ENCODE data around the gene ATP4A. TPM values are rescaled to one million over a fixed set of nuclear protein-coding genes. Genes with fewer than 3 reads are reported as not detected.

ATP4A gene
- total RNA-seq, 1 experiment from 2014 or later = not detected

DNA sequence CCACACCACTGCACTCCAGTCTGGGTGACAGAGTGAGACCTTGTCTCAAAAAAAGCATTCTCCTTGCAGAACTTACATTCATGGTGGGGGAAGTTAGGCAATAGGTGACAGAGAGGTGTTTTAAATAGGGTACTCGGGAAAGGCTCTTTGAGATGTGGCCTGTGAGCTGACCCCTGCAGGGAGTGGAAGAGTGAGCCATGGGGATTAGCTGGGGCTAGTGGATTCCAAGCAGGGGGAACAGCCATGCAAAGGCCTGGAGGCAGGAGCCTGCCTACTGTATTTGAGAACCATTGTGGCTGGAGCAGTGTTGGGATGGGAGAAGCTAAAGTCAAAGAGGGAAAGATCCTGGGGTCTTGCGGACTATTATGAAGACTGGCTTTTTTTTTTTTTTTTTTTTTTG is 46.1 kb downstream of the ATP4A start:
- Mint-ChIP-seq H3K36me3 (ENCODE audit: insufficient read depth, unreplicated experiment) (peaks cover 5% of the 10 kb centered on the region), H3K9me3 (ENCODE audit: unreplicated experiment) (no peaks in the 10 kb centered on the region), H3K4me3 (ENCODE audit: unreplicated experiment) (no peak overlapping the region), H3K27ac (ENCODE audit: unreplicated experiment) (no peak overlapping the region), H3K27me3 (ENCODE audit: insufficient read depth, unreplicated experiment) (no peaks in the 10 kb centered on the region), H3K4me1 (ENCODE audit: low read depth, unreplicated experiment) (no peaks in the 10 kb centered on the region)
- Histone ChIP-seq H3K4me3 (ENCODE audit: low read depth, low read length) (no peak overlapping the region), H3K36me3 (ENCODE audit: control insufficient read depth, insufficient read depth, low read length) (no peaks in the 10 kb centered on the region), H3K9me3 (no peaks in the 10 kb centered on the region), H3K4me1 (no peaks in the 10 kb centered on the region), H3K27me3 (replicated peaks; ENCODE audit: control insufficient read depth, insufficient read depth, low read length) (no peaks in the 10 kb centered on the region)
- POLR2A ChIA-PET = no interaction called here
- CTCF ChIA-PET = interaction anchor here (0.6 kb wide), 1 partner anchor 92 kb away, joined by 4 read pairs; no protein-coding TSS in a partner anchor
- no peak for DNase-seq
- no peak for TF ChIP-seq CTCF (IDR thresholded peaks at IDR 0.05; ENCODE audit: insufficient read depth in 1 of 2, low read depth in 1 of 2, low read length in 1 of 2, severe bottlenecking in 1 of 2, unreplicated experiment in 1 of 2)
- no TSS peak for BruUV-seq (replicated peaks)
- intact Hi-C loops (cut with micrococcal nuclease; ENCODE audit: unreplicated experiment) = no loop called here

GRCh38 chr19:35516310-35516709 is 47.1 kb downstream of the ATP4A start:
- H3K36me3 ChIP-seq (ENCODE audit: control insufficient read depth, insufficient read depth, low read length) = no peaks in the 10 kb centered on the region
- H3K4me1 ChIP-seq = no peaks in the 10 kb centered on the region
- no peak for TF ChIP-seq CTCF (IDR thresholded peaks at IDR 0.05; ENCODE audit: insufficient read depth in 1 of 2, low read depth in 1 of 2, low read length in 1 of 2, severe bottlenecking in 1 of 2, unreplicated experiment in 1 of 2)
- no peak overlapping the region for H3K4me3 Mint-ChIP-seq (ENCODE audit: unreplicated experiment)
- DNase-seq = no peak
- H3K4me3 ChIP-seq (ENCODE audit: low read depth, low read length) = no peak overlapping the region
- H3K4me1 Mint-ChIP-seq (ENCODE audit: low read depth, unreplicated experiment) = no peaks in the 10 kb centered on the region
- intact Hi-C loops (cut with micrococcal nuclease; ENCODE audit: unreplicated experiment) = no loop called here
- CTCF ChIA-PET = no interaction called here
- no peak overlapping the region for H3K27ac Mint-ChIP-seq (ENCODE audit: unreplicated experiment)
- H3K36me3 Mint-ChIP-seq (ENCODE audit: insufficient read depth, unreplicated experiment) = peaks cover 5% of the 10 kb centered on the region
- H3K27me3 ChIP-seq (replicated peaks; ENCODE audit: control insufficient read depth, insufficient read depth, low read length) = no peaks in the 10 kb centered on the region
- H3K27me3 Mint-ChIP-seq (ENCODE audit: insufficient read depth, unreplicated experiment) = no peaks in the 10 kb centered on the region
- no peaks in the 10 kb centered on the region for H3K9me3 Mint-ChIP-seq (ENCODE audit: unreplicated experiment)
- POLR2A ChIA-PET = no interaction called here
- no peaks in the 10 kb centered on the region for H3K9me3 ChIP-seq
- no TSS peak for BruUV-seq (replicated peaks)

GRCh38 chr19:35514282-35514809 is 49.1 kb downstream of the ATP4A start:
- Histone ChIP-seq H3K36me3 (ENCODE audit: control insufficient read depth, insufficient read depth, low read length) (no peaks in the 10 kb centered on the region), H3K9me3 (no peaks in the 10 kb centered on the region), H3K4me3 (ENCODE audit: low read depth, low read length) (no peak overlapping the region), H3K27me3 (replicated peaks; ENCODE audit: control insufficient read depth, insufficient read depth, low read length) (no peaks in the 10 kb centered on the region), H3K4me1 (0 out of 2 replicates have a peak, but pooled peaks cover 4% of the 10 kb centered on the region)
- no peaks in the 10 kb centered on the region for H3K4me1 Mint-ChIP-seq (ENCODE audit: low read depth, unreplicated experiment)
- POLR2A ChIA-PET = no interaction called here
- H3K27ac Mint-ChIP-seq (ENCODE audit: unreplicated experiment) = no peak overlapping the region
- intact Hi-C loops (cut with micrococcal nuclease; ENCODE audit: unreplicated experiment) = no loop called here
- peaks cover 12% of the 10 kb centered on the region for H3K36me3 Mint-ChIP-seq (ENCODE audit: insufficient read depth, unreplicated experiment)
- CTCF ChIA-PET = interaction anchor here (0.7 kb wide), 1 partner anchor 831 kb away, joined by 3 read pairs; no protein-coding TSS in a partner anchor
- H3K9me3 Mint-ChIP-seq (ENCODE audit: unreplicated experiment) = no peaks in the 10 kb centered on the region
- H3K27me3 Mint-ChIP-seq (ENCODE audit: insufficient read depth, unreplicated experiment) = no peaks in the 10 kb centered on the region
- H3K4me3 Mint-ChIP-seq (ENCODE audit: unreplicated experiment) = no peak overlapping the region
- DNase-seq = no peak
- TF ChIP-seq CTCF (IDR thresholded peaks at IDR 0.05; ENCODE audit: insufficient read depth in 1 of 2, low read depth in 1 of 2, low read length in 1 of 2, severe bottlenecking in 1 of 2, unreplicated experiment in 1 of 2) = no peak
- BruUV-seq (replicated peaks) = no TSS peak

Data from Caco-2 (cell line).